ENCODE results near the gene RPN1. TPM values are rescaled to one million over a fixed set of nuclear protein-coding genes. Genes with fewer than 3 reads are reported as not detected.
A peak's percentile ranks its signal among the peaks of the same experiment; 100 is the strongest.
"Not testable (repeated sequence)": the region's sequence is repeated elsewhere in the genome, so short reads cannot be mapped to it uniquely, and the experiment has no call there.

Gene RPN1
- polyA plus RNA-seq, 2 donors = 51.2 to 110 TPM

DNA sequence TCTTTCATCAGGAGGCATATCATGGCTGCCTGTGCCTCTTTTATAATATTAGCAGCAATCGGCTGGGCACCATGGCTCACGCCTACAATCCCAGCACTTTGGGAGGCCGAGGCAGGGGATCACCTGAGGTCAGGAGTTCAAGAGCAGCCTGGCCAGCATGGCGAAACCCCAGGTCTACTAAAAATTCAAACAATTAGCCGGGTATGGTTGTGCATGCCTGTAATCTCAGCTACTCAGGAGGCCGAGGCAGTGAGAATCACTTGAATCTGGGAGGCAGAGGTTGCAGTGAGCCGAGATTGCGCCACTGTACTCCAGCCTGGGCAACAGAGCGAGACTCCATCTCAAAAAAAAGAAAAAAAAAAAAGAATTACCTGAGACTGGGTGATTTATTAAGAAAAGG is 64.2 kb downstream of the RPN1 start:
- 81 to 87% methylated on average over 9 of the region's 9 CpGs for WGBS, 2 donors
- not testable (repeated sequence) for H3K36me3 ChIP-seq (ENCODE audit: control insufficient read depth in 2 of 2, insufficient read depth in 2 of 2, low read length in 1 of 2); H3K9me3 ChIP-seq (ENCODE audit: control insufficient read depth in 2 of 2, insufficient read depth in 1 of 2, low read depth in 1 of 2, low read length in 1 of 2); H3K4me1 ChIP-seq (ENCODE audit: control insufficient read depth in 2 of 2, insufficient read depth in 2 of 2, low read length in 1 of 2); H3K27me3 ChIP-seq (ENCODE audit: control insufficient read depth in 1 of 2, insufficient read depth in 2 of 2, low read length in 2 of 2); H3K4me3 ChIP-seq (ENCODE audit: low read depth in 1 of 2, low read length in 2 of 2)
- peak overlapping the region in 1 of 2 donors; percentile 52 for H3K27ac ChIP-seq (ENCODE audit: low read depth in 2 of 2, low read length in 1 of 2)

DNA sequence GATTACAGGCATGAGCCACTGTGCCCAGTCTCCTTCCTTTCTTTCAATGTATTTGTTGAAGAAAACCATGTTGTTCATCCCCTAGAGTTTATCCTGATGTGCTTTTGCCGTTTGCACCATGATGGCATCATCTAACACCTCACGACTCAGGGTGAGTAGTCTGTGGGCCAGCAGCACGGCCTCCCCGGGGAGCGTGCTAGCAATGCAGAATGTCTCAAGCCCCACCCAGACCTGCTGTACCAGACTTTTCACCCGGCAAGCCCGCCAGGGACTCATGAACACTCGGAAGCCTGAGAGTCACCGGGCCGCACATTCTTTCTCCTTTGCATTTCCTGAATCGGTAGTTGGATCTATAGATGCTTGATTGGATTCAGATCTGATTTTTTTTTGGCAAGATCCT is 64.6 kb downstream of the RPN1 start:
- Histone ChIP-seq H3K27me3 (ENCODE audit: control insufficient read depth in 1 of 2, insufficient read depth in 2 of 2, low read length in 2 of 2) (no peaks in the 10 kb centered on the region), H3K4me1 (ENCODE audit: control insufficient read depth in 2 of 2, insufficient read depth in 2 of 2, low read length in 1 of 2) (peaks cover 0 to 1% of the 10 kb centered on the region in 2 donors), H3K4me3 (ENCODE audit: low read depth in 1 of 2, low read length in 2 of 2) (no peak overlapping the region), H3K36me3 (ENCODE audit: control insufficient read depth in 2 of 2, insufficient read depth in 2 of 2, low read length in 1 of 2) (no peaks in the 10 kb centered on the region), H3K27ac (ENCODE audit: low read depth in 2 of 2, low read length in 1 of 2) (no peak overlapping the region), H3K9me3 (ENCODE audit: control insufficient read depth in 2 of 2, insufficient read depth in 1 of 2, low read depth in 1 of 2, low read length in 1 of 2) (no peaks in the 10 kb centered on the region)
- 56 to 68% methylated on average over 11 of the region's 11 CpGs for WGBS, 2 donors

DNA sequence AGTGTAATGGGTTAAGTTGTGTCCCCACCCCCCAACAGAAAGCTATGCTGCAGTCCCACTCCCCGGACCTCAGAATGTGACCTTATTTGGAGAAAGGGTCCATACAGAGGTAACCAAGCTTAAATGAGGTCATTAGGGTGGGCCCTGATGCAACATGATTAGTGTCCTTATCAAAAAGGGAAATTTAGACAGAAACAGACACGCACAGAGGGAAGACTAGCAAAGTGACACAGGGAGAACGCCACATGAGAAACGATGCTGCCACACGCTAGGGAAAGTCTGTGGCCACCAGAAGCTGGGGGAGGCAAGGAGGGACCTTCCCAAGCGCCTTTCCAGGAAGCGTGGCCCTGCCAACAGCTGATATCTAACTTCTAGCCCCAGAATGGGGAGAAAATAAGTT is 65.4 kb downstream of the RPN1 start:
- no peaks in the 10 kb centered on the region for H3K36me3 ChIP-seq (ENCODE audit: control insufficient read depth in 2 of 2, insufficient read depth in 2 of 2, low read length in 1 of 2)
- H3K9me3 ChIP-seq (ENCODE audit: control insufficient read depth in 2 of 2, insufficient read depth in 1 of 2, low read depth in 1 of 2, low read length in 1 of 2) = peaks cover 0 to under 1% of the 10 kb centered on the region in 2 donors
- 70 to 80% methylated on average over 7 of the region's 7 CpGs for WGBS, 2 donors
- H3K4me3 ChIP-seq (ENCODE audit: low read depth in 1 of 2, low read length in 2 of 2) = no peak overlapping the region
- H3K27me3 ChIP-seq (ENCODE audit: control insufficient read depth in 1 of 2, insufficient read depth in 2 of 2, low read length in 2 of 2) = no peaks in the 10 kb centered on the region
- H3K4me1 ChIP-seq (ENCODE audit: control insufficient read depth in 2 of 2, insufficient read depth in 2 of 2, low read length in 1 of 2) = peaks cover 0 to 1% of the 10 kb centered on the region in 2 donors
- H3K27ac ChIP-seq (ENCODE audit: low read depth in 2 of 2, low read length in 1 of 2) = no peak overlapping the region

DNA sequence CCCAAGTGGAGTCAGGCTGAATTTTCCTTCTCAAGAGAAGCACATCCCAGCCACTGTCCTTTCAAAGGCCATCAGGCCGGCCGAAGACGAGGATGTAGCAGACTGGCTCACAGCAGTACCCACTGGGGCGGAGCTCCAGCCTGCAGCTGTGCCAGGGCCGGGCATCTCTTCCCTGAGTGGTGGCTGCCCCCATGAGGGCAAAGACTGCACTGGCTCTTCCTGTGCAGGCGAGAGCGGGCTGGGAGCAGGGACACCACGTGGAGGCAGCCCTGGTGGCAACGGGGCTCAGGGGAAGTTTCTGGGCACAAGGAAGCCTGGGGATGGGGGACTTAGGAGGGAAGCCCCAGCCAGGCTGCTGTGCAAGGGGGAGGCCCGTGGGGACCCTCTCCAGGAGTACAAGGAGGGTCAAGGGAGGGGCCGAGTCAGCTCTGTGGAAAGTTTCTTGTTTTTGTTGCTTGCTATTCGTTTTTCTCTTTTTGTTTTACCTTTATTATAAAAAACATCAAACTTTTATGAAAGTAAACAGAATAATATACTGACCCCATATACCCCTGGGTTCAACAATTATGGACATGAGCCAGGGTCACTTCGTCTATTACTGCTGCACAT is 66.1 kb downstream of the RPN1 start:
- no peak overlapping the region for H3K4me3 ChIP-seq (ENCODE audit: low read depth in 1 of 2, low read length in 2 of 2)
- H3K27ac ChIP-seq (ENCODE audit: low read depth in 2 of 2, low read length in 1 of 2) = no peak overlapping the region
- no peaks in the 10 kb centered on the region for H3K36me3 ChIP-seq (ENCODE audit: control insufficient read depth in 2 of 2, insufficient read depth in 2 of 2, low read length in 1 of 2)
- 17 to 20% methylated on average over 13 of the region's 13 CpGs for WGBS, 2 donors
- H3K27me3 ChIP-seq (ENCODE audit: control insufficient read depth in 1 of 2, insufficient read depth in 2 of 2, low read length in 2 of 2) = no peaks in the 10 kb centered on the region
- peaks cover 0 to 1% of the 10 kb centered on the region in 2 donors for H3K4me1 ChIP-seq (ENCODE audit: control insufficient read depth in 2 of 2, insufficient read depth in 2 of 2, low read length in 1 of 2)
- peaks cover 0 to 6% of the 10 kb centered on the region in 2 donors for H3K9me3 ChIP-seq (ENCODE audit: control insufficient read depth in 2 of 2, insufficient read depth in 1 of 2, low read depth in 1 of 2, low read length in 1 of 2)

DNA sequence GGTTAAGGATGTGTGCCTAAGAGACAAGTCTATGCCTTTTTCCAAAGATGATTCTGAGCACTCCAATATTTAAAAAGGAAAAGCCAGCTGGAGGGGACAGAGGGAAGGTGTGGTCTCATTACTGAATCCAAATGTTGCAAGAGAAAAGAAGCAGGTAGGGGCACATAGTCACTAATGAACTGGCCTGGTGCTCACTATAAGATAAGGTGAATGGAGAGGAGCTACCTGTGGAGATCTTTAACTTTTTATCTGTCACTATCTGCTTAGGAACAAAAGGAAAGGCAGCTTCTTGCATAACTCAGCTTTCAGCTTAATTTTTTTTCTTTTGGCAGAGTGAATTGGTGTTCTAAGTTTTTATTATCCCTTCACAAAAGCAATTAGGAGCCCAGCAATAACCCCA is 69.1 kb downstream of the RPN1 start:
- no peak overlapping the region for H3K27ac ChIP-seq (ENCODE audit: low read depth in 2 of 2, low read length in 1 of 2)
- H3K27me3 ChIP-seq (ENCODE audit: control insufficient read depth in 1 of 2, insufficient read depth in 2 of 2, low read length in 2 of 2) = no peaks in the 10 kb centered on the region
- H3K36me3 ChIP-seq (ENCODE audit: control insufficient read depth in 2 of 2, insufficient read depth in 2 of 2, low read length in 1 of 2) = no peaks in the 10 kb centered on the region
- peaks cover 0 to 1% of the 10 kb centered on the region in 2 donors for H3K4me1 ChIP-seq (ENCODE audit: control insufficient read depth in 2 of 2, insufficient read depth in 2 of 2, low read length in 1 of 2)
- H3K4me3 ChIP-seq (ENCODE audit: low read depth in 1 of 2, low read length in 2 of 2) = no peak overlapping the region
- peaks cover 0 to 6% of the 10 kb centered on the region in 2 donors for H3K9me3 ChIP-seq (ENCODE audit: control insufficient read depth in 2 of 2, insufficient read depth in 1 of 2, low read depth in 1 of 2, low read length in 1 of 2)

DNA sequence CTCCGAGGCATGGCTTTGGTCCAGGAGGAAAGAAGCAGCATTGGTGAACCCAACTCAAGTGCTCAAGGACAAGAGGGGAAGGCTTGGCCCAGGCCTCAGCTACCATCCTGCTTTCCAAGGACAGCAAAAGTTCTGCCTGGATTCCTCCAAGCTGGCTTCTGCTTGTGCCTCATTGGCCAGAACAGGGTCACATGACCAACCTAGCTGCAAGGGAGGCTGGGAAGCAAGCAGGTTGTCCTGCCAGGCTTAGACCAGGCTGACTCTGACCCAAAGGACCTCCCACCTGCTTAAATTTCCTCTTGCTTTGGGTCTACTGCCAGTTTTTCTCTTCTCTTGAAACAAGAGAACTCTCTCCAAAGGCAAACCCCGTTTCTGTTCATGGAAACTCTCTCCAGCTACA is 70.7 kb downstream of the RPN1 start:
- Histone ChIP-seq H3K4me1 (ENCODE audit: control insufficient read depth in 2 of 2, insufficient read depth in 2 of 2, low read length in 1 of 2) (peaks cover 0 to 1% of the 10 kb centered on the region in 2 donors), H3K4me3 (ENCODE audit: low read depth in 1 of 2, low read length in 2 of 2) (no peak overlapping the region), H3K27ac (ENCODE audit: low read depth in 2 of 2, low read length in 1 of 2) (no peak overlapping the region), H3K9me3 (ENCODE audit: control insufficient read depth in 2 of 2, insufficient read depth in 1 of 2, low read depth in 1 of 2, low read length in 1 of 2) (peaks cover 0 to 6% of the 10 kb centered on the region in 2 donors), H3K27me3 (ENCODE audit: control insufficient read depth in 1 of 2, insufficient read depth in 2 of 2, low read length in 2 of 2) (no peaks in the 10 kb centered on the region), H3K36me3 (ENCODE audit: control insufficient read depth in 2 of 2, insufficient read depth in 2 of 2, low read length in 1 of 2) (no peaks in the 10 kb centered on the region)
- WGBS, 2 donors = 83 to 88% methylated on average over 2 of the region's 2 CpGs

DNA sequence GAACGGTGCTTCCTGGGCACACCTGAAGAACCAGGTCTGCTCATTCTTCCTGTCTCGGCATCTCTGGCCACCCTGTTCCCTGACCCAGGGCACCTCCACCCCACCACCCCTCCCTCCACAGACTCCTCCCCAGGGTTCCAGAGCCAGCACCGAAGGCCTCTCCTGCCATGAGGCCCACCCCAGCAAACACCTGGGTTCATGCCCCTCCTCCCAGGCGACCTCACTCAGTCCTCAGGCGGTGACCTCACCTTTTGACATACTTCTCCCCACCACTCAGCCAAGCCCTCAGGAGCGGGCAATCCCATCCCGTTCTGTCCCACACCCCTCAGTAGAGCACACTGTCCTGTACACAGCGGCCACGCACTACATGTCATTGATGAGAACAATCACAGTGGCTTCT is 72.3 kb downstream of the RPN1 start:
- Histone ChIP-seq H3K36me3 (ENCODE audit: control insufficient read depth in 2 of 2, insufficient read depth in 2 of 2, low read length in 1 of 2) (no peaks in the 10 kb centered on the region), H3K9me3 (ENCODE audit: control insufficient read depth in 2 of 2, insufficient read depth in 1 of 2, low read depth in 1 of 2, low read length in 1 of 2) (peaks cover 0 to 6% of the 10 kb centered on the region in 2 donors), H3K27me3 (ENCODE audit: control insufficient read depth in 1 of 2, insufficient read depth in 2 of 2, low read length in 2 of 2) (no peaks in the 10 kb centered on the region), H3K27ac (ENCODE audit: low read depth in 2 of 2, low read length in 1 of 2) (no peak overlapping the region), H3K4me1 (ENCODE audit: control insufficient read depth in 2 of 2, insufficient read depth in 2 of 2, low read length in 1 of 2) (peaks cover 0 to 2% of the 10 kb centered on the region in 2 donors), H3K4me3 (ENCODE audit: low read depth in 1 of 2, low read length in 2 of 2) (no peak overlapping the region)
- WGBS, 2 donors = 77 to 82% methylated on average over 9 of the region's 9 CpGs

DNA sequence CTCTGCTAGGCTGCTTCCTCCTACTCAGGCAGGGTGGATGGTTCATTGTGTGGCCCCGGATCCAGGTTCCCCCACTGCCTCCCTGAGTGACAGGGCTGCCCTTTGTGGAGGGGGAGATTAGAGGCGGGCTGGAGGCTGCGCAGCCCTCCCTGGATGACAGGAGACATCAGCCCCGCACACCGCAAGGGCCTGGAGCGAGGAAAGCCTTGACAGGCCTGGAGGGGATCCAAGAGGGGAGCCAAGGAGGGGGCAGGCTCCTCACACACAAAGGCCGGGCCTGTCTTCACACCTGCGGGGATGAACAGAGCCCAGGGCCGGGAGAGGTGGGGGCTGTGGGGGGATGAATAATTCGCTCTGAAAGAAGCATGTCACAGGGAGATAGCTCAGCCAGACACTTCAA is 72.9 kb downstream of the RPN1 start:
- Histone ChIP-seq H3K27me3 (ENCODE audit: control insufficient read depth in 1 of 2, insufficient read depth in 2 of 2, low read length in 2 of 2) (no peaks in the 10 kb centered on the region), H3K9me3 (ENCODE audit: control insufficient read depth in 2 of 2, insufficient read depth in 1 of 2, low read depth in 1 of 2, low read length in 1 of 2) (peaks cover 0 to 6% of the 10 kb centered on the region in 2 donors), H3K36me3 (ENCODE audit: control insufficient read depth in 2 of 2, insufficient read depth in 2 of 2, low read length in 1 of 2) (no peaks in the 10 kb centered on the region), H3K4me3 (ENCODE audit: low read depth in 1 of 2, low read length in 2 of 2) (no peak overlapping the region), H3K4me1 (ENCODE audit: control insufficient read depth in 2 of 2, insufficient read depth in 2 of 2, low read length in 1 of 2) (peaks cover 0 to 2% of the 10 kb centered on the region in 2 donors), H3K27ac (ENCODE audit: low read depth in 2 of 2, low read length in 1 of 2) (no peak overlapping the region)
- WGBS, 2 donors = 50 to 61% methylated on average over 10 of the region's 10 CpGs

DNA sequence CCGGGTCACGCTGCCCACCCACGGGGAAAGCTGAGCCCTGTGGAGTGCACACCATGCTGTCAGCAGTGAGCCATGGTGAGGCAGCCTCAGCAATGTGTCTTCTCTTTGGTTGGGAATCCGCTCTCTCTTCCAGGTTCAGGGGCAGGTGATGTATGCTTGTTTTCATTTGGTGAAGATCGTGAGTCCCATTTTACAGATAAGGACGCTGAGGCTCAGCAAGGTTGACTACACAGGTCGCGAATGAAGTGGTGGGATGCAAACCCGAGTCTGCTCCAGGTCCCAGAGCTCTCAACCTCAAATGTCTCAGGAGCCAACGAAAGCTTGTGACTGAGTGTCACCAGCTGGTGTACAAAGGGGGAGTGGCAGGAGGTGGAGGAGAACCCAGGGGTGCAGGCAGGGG is 74.3 kb downstream of the RPN1 start:
- Histone ChIP-seq H3K27ac (ENCODE audit: low read depth in 2 of 2, low read length in 1 of 2) (no peak overlapping the region), H3K9me3 (ENCODE audit: control insufficient read depth in 2 of 2, insufficient read depth in 1 of 2, low read depth in 1 of 2, low read length in 1 of 2) (peaks cover 0 to 6% of the 10 kb centered on the region in 2 donors), H3K36me3 (ENCODE audit: control insufficient read depth in 2 of 2, insufficient read depth in 2 of 2, low read length in 1 of 2) (no peaks in the 10 kb centered on the region), H3K4me3 (ENCODE audit: low read depth in 1 of 2, low read length in 2 of 2) (no peak overlapping the region), H3K4me1 (ENCODE audit: control insufficient read depth in 2 of 2, insufficient read depth in 2 of 2, low read length in 1 of 2) (peaks cover 0 to 2% of the 10 kb centered on the region in 2 donors), H3K27me3 (ENCODE audit: control insufficient read depth in 1 of 2, insufficient read depth in 2 of 2, low read length in 2 of 2) (no peaks in the 10 kb centered on the region)
- 82% methylated on average over 10 of the region's 10 CpGs for WGBS, 2 donors

DNA sequence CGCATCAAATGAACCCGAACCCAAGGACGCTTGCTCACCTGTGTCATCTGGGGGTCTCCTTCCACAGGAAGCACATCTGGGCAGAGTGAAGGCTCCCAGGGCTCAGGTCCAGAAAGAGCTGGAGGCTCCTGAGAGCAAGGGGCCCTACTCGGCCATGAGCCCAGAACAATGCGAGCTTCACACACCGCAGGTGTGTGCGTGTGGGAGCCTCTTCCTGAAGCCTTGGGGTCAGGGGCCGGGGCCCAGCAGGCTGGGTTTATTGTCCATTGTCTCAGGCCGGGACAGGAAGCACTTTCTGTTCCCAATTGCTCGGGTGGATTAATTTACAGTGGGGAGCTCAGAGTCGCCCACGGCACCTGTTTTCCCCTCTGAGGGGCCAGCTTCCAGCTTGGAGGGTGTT is 74.8 kb downstream of the RPN1 start:
- Histone ChIP-seq H3K27ac (ENCODE audit: low read depth in 2 of 2, low read length in 1 of 2) (no peak overlapping the region), H3K4me1 (ENCODE audit: control insufficient read depth in 2 of 2, insufficient read depth in 2 of 2, low read length in 1 of 2) (peaks cover 0 to 2% of the 10 kb centered on the region in 2 donors), H3K36me3 (ENCODE audit: control insufficient read depth in 2 of 2, insufficient read depth in 2 of 2, low read length in 1 of 2) (no peaks in the 10 kb centered on the region), H3K9me3 (ENCODE audit: control insufficient read depth in 2 of 2, insufficient read depth in 1 of 2, low read depth in 1 of 2, low read length in 1 of 2) (peaks cover 0 to 6% of the 10 kb centered on the region in 2 donors), H3K27me3 (ENCODE audit: control insufficient read depth in 1 of 2, insufficient read depth in 2 of 2, low read length in 2 of 2) (no peaks in the 10 kb centered on the region), H3K4me3 (ENCODE audit: low read depth in 1 of 2, low read length in 2 of 2) (no peak overlapping the region)
- WGBS, 2 donors = 73 to 80% methylated on average over 12 of the region's 12 CpGs

All from esophagus (tissue), 2 donors.